GM18520 (cell line): Measurements from ENCODE around the gene HOXA1.

Experiments used
- ATAC-seq: cut with Tn5 transposase; IDR thresholded peaks from one replicate; pipeline ENCODE4 v1.9.1; 2021; ENCODE audit not compliant: unreplicated experiment

The HOXA1 gene

GRCh38 chr7:27095897-27096767 lies at the start of gene HOXA1:
Gene HOXA1, minus strand, starts transcription at chr7:27096000. Its CDS starts 88 bp downstream, at chr7:27095912.
- peak; percentile 71 for ATAC-seq

DNA sequence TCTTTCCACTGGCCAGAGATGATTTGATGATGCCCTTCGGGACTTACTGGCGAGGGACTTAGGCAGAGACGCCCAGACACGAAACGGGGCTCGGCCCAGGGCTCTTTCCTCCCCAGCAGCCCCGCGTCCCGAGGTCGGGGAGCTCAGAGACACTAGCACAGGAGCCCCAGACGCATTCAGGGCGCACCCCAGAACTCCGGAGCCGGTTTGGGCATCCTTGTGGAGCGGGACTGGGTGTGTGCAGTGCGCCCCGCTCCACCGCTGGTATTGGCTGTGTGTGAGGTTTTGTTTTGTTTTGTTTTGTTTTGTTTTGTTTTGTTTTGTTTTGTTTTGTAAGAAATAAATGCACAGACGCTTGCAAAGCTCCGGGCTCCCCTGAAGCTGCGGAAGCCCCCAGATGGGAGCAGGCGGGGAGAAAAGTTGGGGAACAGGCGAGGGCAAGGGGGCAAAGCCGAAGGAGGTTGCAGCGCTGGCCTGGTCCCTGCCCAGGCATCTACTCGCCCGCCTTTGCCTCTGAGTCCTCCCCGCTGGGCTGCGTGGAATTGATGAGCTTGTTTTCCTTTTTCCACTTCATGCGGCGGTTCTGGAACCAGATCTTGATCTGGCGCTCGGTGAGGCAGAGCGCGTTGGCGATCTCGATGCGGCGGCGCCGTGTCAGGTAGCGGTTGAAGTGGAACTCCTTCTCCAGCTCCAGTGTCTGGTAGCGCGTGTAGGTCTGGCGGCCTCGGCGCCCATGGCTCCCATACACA lies 49.5 kb upstream of the HOXA1 start:
- ATAC-seq = no peak

DNA sequence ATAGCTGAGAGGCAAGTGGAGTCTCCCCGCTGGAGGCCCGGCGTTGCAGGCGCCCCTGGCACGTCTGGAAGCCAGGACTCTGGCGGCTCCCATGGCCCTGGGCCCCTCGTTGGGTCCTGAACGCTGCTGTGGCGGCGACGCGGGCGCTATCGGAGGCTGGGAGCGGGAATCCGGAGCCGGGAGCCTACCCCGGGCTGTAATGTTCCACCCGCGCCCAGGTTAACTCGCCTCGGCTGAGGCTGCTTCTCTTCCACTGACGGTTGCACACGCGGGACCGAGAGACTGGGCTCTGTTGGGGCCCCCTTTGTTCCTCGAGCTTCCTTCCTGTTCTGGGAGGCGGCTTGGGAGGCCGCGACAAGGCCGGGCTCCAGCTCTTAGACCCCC lies 49.0 kb upstream of the HOXA1 start:
- ATAC-seq = no peak

GRCh38 chr7:27143950-27144780 lies 48.4 kb upstream of the HOXA1 start:
- no peak for ATAC-seq

DNA sequence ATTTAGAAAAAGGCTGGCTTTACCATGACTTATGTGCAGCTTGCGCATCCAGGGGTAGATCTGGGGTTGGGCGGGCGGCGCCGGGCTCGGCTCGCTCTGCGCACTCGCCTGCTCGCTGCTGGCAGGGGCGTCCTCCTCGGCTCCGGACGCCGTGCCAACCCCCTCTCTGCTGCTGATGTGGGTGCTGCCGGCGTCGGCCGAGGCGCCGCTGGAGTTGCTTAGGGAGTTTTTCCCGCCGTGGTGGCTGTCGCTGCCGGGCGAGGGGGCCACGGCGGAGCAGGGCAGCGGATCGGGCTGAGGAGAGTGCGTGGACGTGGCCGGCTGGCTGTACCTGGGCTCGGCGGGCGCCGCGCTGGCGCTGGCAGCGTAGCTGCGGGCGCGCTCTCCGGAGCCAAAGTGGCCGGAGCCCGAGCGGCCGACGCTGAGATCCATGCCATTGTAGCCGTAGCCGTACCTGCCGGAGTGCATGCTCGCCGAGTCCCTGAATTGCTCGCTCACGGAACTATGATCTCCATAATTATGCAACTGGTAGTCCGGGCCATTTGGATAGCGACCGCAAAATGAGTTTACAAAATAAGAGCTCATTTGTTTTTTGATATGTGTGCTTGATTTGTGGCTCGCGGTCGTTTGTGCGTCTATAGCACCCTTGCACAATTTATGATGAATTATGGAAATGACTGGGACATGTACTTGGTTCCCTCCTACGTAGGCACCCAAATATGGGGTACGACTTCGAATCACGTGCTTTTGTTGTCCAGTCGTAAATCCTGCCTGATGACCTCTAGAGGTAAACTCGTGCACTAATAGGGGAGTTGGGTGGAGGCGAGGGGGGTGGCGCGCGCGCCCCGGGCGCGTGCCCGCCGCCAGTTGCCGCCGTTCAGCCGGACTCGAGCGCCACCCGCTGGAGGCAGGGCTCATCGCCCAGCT lies 47.5 kb upstream of the HOXA1 start, which contains the start of gene HOXA5:
HOXA5 (minus strand) TSS at position 659 of the 927 bp plus-strand sequence; CDS start at position 585, 74 bp downstream.
- no peak for ATAC-seq

DNA sequence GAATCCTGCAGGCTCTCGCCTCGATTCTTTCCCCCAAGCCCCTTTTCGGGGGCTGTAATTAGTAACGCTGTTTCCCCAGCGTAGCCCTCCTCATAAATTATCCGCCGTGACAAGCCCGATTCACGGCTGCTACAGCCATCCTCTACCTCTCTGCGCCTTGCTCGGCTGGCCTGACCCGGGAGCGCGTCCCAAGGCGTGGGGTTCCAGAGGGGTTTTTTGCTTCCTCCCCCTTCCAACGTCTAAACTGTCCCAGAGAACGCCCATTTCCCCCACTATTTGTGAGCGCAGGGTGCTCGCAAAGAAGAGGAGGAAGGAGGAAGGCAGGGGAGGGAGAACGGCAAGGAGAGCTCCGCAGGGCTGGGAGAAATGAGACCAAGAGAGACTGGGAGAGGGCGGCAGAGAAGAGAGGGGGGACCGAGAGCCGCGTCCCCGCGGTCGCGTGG lies 46.8 kb upstream of the HOXA1 start:
- no peak for ATAC-seq

DNA sequence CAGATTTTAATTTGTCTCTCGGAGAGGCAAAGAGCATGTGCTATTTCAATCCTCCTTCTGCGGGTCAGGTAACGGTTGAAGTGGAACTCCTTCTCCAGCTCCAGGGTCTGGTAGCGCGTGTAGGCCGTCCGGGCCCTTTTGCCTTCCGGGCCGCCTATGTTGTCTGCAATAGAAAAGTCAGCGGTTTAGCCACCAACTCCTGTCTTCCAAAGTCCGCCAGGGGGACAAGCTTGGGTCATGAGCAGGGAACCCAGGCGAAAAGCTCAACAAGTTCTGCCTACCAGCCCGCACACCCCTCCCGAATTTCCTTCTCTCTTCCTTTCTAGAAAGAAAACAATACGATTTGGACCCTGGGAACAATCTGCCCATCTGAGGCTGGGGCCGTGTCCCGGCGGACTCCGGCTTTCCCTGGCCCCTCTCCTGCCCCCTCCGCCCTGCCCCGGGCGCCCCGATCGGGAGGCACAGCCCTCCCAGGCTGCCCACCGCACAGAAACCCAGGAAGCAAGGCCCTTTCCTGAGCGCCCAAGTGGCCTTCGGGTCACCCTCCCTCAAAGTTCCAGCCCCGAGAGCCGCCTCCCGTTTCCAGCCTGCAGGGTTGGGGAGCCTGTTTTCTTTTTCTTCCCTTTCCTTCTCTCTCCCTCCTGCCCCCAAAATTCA lies 46.3 kb upstream of the HOXA1 start:
- no peak for ATAC-seq

GRCh38 chr7:27141137-27141922 lies 45.5 kb upstream of the HOXA1 start:
- no peak for ATAC-seq

DNA sequence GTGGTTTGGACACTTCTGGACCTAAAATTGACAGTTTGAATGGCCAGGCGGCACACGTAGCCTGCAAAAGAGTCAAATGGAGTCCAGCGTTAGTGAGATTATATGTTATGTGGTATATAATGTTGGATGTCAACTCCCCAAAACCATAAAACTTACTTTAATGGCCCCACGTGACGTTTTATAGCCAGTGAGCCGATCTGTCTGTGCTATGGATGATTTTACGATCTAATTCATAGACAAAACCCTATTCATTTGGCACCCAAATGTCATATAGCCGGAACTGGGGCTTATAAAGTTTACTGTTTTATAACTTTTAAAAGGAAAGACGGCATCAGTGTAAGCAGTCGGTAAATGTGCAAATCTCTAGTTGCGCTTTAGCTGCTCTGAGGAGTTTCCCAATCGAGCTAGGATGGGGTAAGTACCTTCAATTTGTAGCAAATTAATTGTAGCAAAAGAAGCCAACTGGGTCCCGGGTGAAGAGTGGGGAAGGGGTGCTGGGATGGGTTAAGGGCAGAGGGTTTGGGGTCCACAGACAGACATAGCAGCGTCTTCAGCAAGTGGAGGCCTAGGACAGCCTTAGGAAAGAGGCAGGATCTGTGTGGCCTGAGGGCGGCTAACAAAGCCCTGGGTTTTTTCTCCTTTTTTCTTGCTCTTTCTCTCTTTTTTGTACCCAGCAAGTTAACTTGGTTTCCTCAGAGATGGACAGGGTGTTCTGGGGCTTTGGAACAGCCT lies 44.5 kb upstream of the HOXA1 start:
- ATAC-seq = no peak

DNA sequence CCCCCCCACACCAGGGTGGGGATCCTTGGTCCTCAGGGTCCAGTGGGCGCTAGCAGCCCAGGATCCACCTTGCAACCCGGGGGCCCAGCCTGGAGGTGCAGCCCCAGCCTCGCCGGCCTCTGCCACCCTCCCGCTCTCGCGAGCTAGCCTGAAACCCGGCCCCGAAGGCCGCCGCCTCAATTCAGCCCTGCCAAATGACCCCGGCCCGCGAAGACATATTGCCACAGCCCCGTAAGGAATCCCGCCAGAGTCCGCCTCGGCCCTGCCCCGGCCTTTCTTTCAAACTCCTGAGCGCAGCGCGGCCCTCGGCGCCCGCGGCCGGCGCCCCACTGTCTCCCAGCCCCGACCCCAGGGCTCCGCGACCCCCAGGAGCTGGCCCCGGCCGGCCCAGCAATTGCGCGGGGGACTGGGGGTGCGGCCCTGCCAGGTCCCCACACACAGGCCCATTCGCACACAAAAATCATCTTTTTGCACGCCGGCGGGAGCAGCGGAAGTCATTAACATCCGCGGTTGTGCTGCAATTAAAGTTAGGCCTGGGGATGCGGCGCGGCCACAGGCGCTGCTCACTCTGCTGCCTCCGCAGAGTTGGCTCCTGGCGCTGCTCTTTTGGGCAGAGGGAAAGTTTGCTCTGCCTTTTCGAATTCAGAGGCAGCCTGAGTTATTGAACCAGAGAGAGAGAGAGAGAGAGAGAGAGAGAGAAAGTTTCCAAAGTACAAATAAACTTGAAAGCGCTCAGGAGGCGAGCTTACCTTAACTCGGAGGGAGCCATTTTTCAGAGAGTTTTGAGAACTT lies 43.7 kb upstream of the HOXA1 start:
- ATAC-seq = no peak

DNA sequence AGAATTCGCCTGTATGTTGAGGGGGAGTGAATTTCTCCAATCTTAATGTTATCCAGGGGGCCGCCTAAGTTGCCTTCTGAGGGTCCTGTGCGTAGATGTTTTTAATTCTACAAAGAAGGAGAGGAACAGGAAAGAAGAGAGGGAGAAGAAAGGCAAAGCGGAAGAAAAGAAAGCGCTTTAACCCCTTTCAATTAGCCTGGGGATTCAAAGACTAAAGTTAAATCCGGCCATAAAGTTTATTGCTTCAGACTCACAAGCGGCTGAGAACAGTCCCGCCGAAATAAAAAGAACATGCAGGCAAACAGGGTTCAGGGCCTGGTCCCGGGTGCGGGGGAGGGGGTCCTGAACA lies 43.2 kb upstream of the HOXA1 start:
- no peak for ATAC-seq

- ATAC-seq = no peak
These were observed 42.7 kb upstream of the HOXA1 start for GRCh38 chr7:27138472-27138871.

DNA sequence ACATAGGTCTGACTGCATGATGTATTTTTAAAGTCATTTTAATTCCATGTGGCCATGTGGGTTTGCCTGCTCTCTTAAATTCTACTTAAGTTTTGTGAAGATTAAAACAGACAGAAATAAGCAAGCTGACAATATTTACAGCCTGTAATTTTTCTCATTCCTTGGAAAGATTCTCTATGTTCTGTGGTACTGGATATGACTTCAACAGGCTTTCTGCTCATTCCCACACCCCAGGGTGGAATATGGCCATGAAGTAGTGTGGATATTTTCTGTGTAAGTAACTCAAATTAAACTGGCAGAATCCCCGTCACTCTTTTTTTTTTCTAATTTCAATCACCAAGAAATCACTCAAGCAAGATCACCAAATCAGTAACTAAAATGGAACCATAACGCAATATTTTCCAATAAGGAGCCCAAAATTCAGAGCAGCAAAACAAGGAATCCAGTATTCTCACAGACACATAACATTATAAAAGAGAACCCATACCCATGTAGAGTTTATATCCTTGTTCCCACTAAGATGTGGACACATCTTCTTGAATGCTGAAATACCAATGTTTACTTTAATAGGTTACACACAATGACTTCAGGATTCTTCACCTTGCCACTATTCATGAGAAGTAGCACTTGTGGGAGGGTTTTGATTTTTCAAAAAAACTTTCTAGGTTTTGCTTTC lies 42.0 kb upstream of the HOXA1 start:
- ATAC-seq = no peak

DNA sequence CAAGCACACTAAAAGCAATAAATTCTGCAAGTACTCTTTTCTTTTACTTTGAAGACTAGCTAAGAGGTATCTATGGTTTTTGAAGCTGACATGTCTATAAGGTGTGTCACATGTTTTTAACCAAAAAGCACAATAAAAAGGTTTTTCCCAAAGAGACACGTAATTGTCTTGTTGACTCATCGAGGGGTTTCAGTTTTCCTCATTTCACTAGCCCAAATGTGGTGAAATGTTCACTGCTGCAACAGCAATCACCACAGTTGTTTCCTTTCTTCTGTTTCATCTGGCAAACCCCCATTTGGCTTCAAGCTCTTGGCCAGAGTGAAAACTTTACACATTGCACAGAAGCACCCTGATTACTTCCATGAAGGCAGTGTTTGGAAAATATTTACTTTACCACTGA lies 38.6 kb upstream of the HOXA1 start:
- ATAC-seq = no peak

- ATAC-seq = no peak
These were observed 37.8 kb upstream of the HOXA1 start for GRCh38 chr7:27133409-27134231.

GRCh38 chr7:27132978-27133377 lies 37.2 kb upstream of the HOXA1 start:
- no peak for ATAC-seq
